Stimulated activated CD4-positive, alpha-beta T cell treated with anti-CD3 and anti-CD28 coated beads, Interleukin-1b, Interleukin-23, amount 100 ng/mL, for 1 hour (primary cell): ENCODE data around the gene GNA12.

Experiments
- DNase-seq, 2 donors: peaks; one replicate each; pipeline ENCODE4 v3.0.0-alpha.2; 2020; ENCODE audit warnings: low read depth in 2 of 2

Gene GNA12

GRCh38 chr7:2838451-2838850, 5.7 kb downstream of the GNA12 start:
- DNase-seq: no peak

DNA sequence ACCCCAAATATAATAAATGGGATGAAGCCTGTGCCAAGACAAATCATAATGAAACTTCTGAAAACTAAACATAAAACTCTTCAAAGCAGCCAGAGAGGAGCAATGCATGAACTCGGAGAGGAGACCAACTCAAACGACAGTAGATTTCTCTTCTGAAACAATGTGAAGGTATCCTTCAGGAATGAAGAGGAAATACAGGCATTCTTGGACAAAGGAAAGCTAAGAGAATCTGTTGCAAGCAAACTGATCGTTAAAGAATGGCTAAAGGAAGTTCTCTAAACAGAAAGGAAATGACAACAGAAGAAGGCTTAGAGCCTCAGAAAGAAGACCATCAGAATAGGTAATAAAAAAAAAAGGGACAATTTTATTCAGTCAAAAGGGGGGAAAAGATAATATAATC, 6.6 kb downstream of the GNA12 start:
- DNase-seq: no peak

DNA sequence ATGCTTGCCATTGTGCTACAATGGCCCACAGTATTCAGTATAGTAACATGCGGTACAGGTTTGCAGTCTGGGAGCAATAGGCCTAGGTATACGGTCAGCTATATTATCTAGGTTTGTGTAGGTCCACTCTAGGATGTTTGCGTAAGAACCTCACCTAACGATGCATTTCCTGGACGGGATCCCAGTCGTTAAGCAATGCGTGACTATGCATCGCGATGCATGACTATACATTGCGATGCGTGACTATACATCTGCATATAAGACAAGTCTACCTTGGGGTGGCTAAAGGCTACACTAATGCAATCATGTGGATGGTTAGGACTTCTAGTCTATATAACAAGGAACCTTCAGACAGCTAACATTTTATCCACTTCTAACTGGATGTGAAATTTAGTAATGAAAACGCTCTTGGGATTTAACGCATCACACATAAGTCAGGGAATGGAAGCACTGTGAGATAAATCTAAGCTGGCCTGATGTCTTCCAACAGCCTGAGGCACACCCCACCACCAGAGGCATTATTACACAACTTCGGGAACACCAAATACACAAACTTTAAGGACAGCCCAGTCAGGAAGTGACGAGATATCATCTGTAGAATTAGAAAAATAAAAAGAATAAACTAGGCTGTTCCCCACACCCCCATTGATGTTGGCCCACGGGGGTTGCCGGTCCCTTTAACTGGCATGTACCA, 9.2 kb downstream of the GNA12 start:
- no peak for DNase-seq

DNA sequence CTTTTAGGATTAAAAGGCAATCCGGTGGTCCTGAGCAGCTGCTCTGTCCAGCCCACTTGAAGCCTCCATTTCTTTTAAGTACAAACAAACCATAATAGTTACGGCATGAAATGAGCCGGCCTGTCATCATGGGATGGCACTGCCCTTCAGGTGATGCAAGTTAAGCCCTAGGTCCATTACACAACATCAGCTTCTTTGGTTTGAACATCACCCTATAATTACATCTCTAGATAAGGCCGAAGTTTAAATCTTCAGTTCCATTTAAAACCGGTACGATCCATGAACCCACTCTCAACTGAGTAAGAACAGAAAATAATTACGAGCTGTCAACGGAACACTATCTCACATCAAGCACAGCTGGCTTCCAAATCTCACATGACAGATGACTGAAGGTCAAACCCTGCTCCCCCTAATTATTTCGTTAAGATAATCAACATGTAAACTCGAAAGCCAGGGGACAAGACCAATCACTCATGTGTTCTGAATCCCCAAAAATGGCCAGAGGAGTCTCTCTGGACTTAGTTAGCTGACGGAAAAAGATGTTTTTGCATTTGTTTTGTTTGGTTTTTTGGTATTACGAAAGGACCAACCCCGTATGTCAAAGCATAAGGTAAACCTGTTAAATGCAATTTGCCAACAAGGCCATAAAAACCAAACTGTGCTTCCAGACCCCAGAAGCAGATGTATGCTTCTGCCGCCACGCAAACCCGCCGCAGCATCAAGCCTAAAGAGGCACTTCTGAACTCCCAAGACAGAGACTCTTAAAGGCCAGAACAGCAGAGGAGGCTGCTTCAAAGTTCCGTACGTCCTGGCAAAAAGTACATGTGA, 10.8 kb downstream of the GNA12 start:
- no peak for DNase-seq

DNA sequence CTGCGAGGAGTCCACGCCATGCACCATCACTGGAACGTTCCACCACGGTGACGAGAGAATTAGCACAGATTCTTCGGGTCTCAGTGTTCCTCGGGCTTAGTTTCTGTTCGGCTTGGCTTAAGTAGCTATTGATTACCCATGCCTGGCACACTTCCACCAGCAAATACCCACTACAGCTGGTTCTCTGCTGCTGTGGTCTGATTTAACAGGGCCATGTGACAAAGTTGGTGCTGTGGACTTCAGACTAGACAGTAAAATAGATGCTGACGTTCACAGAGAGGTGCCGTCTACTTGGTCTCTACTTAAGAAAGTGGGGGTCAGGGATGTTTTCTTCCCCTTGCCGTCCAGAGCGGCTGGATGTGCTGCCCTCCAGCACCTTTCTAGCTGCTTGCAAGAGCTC, 11.6 kb downstream of the GNA12 start:
- no peak for DNase-seq

DNA sequence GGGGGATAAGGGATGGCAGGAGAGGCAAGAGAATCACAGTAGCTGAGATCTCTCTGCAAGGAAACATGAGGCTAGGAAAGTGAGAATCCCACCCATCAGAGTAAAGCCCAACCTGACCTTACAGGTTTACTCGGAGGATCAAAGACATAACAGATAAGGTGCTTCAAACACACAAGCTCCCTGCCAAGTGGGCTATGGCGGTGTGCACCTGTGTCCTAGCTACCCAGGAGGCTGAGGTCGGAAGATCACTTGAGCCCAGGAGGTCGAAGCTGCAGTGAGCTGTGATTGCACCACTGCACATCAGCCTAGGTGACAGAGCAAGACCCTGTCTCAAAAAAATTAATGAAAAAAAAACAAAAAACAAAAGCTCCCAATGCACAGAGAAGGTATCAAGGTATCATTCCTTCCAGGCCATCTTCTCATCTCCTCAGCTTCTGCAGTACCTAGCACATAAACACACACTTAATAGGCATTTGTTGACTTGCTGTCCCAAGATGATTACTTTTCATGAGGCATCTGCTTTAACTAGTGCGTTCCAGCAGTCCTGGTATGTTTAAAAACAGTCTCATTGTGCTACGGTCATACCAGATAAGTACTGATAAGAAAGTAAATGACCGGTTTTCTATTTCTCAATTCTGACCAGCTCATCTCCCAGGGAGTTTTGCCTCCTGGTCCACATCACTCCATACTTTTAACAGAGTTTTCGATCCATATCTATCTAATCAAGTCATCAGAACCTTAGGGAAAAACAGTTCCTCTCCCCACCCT, 13.3 kb downstream of the GNA12 start:
- no peak for DNase-seq

GRCh38 chr7:2829040-2829439, 15.1 kb downstream of the GNA12 start:
- no peak for DNase-seq

DNA sequence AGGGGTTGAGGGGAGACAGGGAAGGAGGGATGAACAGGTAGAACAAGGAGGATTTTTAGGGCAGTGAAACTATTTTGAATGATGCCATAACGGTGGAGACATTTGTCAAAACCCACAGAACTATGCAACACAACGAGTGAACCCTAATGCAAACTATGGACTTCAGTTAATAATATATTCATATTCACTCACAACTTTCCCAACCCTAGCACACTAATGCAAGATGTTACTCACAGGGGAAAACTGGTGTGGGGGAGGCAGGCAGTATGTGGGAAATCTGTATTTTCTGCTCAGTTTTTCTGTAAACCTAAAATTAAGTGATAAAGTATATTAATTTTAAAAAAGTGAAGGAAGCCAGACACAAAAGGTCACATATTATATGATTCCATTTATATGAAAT, 17.3 kb downstream of the GNA12 start:
- no peak for DNase-seq

DNA sequence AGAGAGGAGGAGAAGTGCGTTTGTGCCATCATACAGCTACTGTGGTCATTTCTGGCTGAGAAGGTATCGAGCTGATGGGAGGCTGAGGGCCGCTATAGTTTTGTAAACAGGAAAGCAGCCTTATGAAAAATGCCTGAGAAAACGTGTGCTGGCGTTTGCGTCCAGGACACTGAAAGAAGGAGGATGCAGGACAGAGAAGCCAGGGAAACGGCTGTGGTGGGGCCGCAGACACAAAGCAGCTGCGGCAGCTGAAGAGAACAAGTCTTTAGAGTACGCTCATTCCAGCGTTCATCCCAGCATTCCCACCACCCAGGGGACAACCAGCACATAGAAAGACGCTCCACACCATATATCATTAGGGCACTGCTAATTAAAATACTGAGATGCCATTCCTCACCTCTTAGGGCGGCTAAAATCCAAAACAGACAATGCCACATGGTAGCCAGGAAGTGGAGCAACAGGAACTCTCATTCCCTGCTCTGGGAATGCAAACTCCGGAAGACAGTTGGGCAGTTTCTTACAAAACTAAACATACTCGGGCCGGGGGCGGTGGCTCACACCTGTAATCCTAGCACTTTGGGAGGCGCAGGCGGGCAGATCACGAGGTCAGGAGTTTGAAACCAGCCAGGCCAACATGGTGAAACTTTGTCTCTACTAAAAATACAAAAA, 18.4 kb downstream of the GNA12 start:
- DNase-seq: no peak

DNA sequence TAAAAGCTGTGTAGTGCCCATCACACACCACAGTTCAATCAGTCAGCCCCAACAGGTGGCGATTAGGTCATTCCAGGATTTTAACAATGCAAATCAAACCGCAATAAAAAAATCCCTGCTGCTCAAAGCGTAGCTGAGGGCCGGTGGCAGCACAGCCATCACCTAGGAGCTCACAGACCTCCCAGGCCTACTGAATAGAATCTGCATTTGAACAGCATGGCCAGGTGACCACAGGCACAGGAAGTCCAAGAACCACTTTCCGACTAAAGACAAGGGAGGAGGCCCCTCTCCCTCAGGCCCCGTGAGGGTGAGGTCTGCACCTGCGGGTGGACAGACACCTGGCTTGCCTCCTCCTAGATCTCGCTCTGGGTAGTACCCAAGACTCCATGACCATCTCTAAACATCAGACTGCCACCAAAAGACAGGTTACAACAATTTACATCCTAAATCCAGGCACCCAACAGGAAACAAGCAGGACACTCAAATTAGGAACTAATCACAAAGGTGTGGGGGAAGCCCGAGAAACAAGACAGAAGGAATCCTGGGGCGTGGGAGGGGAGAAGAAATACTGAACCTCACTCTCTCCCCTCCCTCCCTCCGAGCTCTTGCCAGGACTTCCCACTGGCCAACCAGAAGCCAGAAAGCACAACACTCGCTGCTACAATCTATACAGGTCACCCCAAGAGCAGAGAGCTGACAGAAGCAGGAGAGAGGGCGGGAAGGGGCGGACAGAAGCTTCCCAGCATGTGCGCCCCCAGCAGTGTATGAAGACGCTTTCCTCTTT, 19.2 kb downstream of the GNA12 start:
- DNase-seq: no peak

DNA sequence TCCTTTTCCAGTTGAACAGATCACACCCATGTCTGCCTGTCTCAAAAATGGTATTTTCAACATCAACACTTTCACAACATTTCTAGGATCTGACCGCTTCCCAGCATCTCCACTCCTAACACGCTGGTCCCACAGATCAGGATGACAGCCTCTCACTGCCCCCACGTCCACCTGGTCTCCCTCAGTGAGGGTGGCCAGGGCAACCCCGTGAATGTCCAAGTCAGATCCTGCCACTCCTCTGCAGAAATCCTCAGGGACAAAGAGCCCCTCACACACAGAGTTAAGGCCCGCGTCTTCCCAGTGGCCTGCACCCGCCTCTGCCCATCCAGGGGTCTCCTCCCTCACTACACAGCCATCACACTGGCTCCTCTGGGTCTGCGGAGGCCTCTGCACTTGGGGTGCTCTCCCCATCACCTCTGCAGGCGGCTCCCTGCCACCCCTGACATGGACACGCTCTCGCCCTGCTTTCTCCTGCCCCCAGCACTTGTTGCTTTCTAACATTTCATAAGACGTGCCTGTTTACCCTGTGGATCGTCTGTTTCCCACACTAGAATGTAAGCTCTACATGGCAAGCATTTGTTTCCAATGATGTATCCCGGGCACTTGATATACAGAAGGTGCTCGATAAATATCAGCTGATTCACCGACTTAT, 20.0 kb downstream of the GNA12 start:
- no peak for DNase-seq

DNA sequence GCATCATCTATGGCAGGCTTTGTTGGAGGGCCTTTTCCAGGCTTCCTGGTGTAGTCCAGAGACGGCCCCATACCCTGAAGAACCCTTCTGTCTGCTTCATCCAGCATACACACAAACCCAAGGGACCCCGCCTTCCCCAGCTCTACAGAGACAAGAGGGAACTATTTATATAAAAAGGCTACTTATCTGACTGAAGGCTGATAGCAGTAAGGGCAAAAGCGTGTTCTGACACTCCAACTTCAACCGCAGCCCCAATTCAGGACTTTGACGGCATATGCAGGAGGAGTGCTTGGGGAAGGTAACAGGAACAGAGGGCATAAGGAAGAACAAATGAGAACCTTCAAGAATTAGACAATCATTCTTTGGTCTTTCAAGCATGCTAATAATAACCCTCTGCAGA, 21.0 kb downstream of the GNA12 start:
- no peak for DNase-seq

GRCh38 chr7:2821842-2822507, 22.1 kb downstream of the GNA12 start:
- no peak for DNase-seq

DNA sequence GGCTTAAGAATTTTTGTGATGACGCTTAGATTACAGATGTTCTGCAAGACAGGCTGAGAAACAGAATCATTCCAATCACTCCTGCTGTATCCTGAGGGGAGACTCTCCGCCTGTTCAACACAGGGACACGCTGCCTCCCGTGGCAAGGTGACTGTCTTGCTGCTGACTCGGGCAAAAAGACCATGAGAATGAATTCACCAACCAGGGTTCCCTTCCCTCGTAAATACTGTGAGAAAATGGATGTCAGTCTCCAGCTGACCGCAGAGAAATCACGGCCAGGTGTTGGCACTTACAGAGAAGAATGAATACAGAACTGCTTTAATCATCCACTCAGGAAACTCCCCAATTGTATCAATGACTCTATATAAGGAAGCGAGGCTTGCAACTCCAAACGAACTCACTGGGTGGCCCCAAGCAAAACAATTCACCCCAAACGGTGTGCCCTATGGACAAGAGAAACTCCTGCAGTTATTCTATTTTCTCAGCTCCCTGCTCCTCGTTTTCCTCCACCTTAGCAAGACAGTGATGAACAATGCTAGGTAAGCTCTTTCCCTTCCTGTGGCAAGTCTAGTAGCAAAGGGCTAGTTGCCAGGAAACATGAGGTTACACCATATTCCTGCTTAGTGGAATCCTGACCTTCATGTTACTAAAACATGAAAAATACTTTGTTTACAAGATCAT, 22.8 kb downstream of the GNA12 start:
- DNase-seq: no peak

GRCh38 chr7:2820508-2820934, 23.6 kb downstream of the GNA12 start:
- no peak for DNase-seq

DNA sequence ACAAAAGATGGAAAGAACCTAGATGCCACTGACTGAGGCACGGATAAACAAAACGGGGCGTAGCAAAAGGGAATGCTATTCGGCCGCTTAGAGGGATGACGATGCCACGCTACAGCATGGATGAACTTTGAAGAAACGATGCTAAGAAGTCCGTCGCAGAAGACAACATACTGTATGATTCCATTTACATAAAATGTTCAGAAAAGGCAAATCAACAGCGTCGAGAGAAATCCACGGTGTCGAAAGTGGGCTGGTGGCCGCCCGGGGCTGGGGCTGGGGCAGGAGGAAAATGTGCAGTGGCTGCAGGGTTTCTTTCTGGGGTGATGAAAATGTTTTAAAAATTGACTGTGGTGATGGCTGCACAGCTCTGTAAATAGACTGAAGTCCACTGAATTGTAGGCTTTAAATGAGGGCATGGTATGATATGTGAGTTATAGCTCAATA, 24.1 kb downstream of the GNA12 start:
- no peak for DNase-seq

DNA sequence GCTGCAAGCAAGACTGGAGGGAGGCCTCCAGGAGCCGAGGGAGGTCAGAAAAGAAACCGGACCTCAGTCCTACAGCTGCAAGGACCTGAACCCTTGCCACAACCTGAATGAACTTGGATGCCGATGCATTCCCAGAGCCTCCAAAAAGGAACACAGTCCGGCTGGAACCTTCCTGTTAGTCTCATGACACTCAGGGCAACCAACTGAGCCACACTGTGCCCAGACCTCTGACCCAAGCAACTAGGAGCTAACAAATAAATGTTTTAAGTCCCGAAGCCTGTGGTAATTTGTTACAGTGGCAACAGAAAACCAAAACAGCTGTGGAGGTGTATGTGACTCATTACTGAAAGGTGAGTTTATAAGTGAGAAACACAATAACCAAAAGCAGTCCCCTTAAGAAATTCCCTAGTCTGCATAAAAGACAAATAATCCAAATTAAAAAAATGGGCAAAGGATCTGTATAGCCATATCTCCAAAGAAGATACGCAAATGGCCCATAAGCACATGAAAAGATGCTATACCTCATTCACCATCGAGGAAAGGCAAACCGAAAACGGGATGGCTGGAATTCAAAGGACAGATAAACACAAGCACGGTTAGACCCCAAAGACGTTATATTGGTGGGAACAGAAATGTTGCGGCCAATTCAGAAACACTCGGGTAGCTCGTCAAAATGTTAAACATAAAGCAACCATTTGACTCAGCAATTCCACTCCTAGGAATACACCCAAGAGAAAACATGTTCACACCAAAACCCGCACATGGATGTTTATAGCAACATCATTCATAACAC, 24.8 kb downstream of the GNA12 start:
- DNase-seq: no peak

DNA sequence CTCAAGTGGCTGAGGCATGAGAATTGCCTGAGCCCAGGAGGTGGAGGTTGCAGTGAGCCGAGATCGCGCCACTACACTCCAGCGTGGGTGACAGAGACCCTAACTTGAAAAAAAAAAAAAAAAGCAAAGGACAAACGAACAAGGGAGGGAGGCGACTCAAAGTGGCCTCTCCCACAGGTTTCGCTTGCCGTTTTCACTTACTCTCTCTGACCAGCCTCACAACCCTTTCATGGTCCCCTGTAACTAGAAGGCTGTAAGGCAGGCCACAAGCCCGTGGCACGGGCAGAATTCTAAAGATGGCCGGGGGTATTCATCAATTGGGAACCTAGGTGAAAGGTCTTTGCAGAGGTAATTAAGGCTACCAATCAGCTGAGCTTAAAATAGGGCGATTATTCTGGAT, 25.5 kb downstream of the GNA12 start:
- no peak for DNase-seq

DNA sequence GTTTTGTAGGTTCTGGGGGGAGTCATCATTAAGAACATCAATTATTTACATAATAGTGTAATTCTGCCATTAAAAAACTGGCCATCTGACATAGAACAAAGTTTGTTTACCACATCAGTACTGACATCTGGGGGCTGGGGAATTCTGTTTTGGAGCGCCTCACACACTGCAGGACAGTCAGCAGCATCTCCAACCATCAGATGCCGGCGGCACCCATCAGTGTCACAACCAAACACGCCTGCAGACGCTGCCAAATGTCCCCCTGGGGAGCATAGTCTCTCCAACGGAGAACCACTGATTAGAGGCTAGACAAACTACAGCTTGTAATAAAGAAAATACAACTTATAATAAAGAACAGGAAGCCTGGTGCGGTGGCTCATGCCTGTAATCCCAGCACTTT, 26.0 kb downstream of the GNA12 start:
- no peak for DNase-seq
